Measurements from ENCODE around the gene C16orf96.

DNA sequence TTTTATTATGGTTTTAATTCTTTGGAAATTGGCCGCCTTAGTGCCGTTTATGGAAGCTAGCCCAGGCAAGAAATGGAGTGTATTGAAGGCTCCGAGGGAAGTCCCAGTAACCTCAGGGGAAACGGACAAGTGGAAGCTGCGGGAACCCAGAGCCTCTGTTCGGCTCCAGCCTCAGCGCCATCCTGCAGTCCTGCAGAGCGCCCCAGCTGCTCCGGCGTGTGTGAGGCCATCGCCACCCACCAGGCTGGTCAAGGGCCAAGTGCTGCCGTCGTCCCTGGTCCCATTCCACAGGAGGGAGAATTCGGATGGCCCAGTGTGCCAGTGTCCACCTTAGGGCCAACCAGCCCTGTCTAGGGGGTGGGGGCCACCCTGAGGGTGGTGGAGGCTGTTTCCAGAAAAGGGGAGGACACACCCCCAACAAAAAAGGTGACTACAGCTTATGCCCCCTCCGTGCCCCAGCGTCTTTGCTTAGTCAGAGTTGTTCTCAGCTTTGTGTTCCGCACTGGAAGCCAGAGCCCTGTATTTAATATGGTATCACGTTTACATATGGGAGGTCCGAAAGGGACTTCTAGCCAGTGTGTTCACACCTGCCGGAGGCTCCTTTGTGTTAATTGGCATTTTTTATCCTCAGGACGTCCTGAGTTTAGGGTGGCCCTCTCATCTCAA is 81.5 kb downstream of the C16orf96 start:
- TF ChIP-seq, protein P1, sequence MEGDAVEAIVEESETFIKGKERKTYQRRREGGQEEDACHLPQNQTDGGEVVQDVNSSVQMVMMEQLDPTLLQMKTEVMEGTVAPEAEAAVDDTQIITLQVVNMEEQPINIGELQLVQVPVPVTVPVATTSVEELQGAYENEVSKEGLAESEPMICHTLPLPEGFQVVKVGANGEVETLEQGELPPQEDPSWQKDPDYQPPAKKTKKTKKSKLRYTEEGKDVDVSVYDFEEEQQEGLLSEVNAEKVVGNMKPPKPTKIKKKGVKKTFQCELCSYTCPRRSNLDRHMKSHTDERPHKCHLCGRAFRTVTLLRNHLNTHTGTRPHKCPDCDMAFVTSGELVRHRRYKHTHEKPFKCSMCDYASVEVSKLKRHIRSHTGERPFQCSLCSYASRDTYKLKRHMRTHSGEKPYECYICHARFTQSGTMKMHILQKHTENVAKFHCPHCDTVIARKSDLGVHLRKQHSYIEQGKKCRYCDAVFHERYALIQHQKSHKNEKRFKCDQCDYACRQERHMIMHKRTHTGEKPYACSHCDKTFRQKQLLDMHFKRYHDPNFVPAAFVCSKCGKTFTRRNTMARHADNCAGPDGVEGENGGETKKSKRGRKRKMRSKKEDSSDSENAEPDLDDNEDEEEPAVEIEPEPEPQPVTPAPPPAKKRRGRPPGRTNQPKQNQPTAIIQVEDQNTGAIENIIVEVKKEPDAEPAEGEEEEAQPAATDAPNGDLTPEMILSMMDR (IDR thresholded peaks at IDR 0.05; ENCODE audit: low read length) = no peak
- no peak for TF ChIP-seq EZH2 (IDR thresholded peaks at IDR 0.05; ENCODE audit: borderline replicate concordance, low read length)

All from OCI-LY1 (cell line).